GM18861 (cell line): ENCODE measurements around the gene SIL1.

ENCODE experiments used
- ATAC-seq: cut with Tn5 transposase; IDR thresholded peaks from one replicate; pipeline ENCODE4 v1.9.1; 2021; ENCODE audit not compliant: unreplicated experiment

The SIL1 gene

DNA sequence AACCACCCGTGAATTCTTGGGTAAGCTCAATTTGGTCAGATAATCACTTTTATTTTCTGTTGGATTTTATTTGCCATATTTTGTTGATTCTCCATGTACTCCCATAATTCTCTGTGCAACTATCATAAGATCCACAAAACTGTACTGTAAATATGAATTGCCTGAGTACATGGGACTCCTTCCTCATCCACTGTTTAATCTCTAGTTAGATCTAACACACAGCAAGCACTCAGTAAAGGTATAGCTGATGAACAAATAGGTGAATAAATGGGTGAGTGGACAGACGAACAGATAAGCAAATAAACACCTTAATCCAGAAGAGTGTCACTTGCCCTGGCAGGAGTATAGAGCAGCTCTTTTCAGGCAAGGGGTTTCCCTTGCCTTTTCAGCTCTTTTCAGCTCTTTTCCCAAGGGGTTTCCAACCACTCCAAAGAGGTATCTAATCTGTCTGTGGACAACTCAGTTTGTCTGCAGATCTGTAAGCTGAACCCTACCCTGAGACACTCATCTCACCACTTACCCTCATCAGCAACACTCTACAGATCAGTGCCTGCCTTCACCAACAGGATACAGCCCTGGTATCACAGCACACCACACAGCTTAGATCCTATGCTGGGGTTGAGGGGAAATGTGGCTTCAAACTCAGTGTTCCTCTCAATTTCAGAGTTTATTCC lies 51.2 kb downstream of the SIL1 start:
- no peak for ATAC-seq

DNA sequence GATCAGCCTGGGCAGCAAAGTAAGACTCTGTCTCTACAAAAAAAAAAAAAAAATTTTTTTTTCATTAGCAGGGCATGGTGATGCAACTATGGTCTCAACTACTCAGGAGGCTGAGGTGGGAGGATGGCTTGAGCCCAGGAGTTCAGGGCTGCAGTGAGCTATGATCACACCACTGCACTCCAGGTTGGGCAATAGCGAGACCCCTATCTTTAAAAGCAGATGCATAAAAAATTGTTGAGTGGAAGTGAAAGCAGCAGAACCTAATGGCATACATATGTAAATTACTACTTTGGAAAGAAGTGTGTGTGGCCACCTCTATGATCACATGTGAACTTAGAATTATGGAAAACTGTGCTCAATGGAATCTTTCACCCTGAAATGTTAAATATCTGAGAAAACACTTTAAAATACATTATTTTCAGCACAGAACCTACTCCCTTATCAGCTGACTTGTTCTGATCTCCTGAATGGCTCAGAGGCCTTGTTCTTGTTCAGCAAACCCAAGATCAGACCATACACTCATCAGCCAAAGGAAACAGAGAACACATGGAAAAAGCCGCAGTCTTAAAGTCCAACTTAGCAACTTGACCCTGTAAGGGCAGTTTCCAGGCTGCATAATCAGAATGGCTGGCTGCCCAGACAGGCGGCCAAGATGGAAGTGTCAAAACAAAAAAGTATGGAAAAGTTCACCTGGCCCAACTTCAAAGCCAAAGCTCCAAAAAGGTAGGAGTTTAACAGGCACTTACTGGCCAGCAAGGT lies 56.5 kb downstream of the SIL1 start:
- no peak for ATAC-seq

DNA sequence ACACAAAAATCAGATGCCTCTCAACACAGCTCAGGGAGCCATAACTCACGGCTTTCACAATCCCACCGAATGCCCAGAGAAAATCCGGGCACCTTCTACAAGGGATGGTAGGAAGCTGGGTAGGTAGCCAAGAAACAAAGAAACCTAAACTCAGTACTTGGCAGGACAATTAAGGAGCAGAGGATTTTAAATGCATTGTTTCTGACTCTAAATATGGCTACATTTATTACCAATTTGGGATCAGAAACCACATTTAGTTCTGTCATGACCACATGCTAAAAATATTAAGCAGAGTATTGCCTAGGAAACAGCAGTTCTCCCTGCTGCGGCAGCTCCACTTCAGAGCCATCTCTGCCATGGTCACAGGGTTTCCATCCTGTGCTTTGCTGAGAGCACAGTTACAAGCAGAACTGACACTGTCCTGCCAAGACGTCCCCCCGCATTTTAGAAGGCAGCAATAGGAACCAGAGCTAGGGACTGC lies 57.5 kb downstream of the SIL1 start:
- no peak for ATAC-seq

DNA sequence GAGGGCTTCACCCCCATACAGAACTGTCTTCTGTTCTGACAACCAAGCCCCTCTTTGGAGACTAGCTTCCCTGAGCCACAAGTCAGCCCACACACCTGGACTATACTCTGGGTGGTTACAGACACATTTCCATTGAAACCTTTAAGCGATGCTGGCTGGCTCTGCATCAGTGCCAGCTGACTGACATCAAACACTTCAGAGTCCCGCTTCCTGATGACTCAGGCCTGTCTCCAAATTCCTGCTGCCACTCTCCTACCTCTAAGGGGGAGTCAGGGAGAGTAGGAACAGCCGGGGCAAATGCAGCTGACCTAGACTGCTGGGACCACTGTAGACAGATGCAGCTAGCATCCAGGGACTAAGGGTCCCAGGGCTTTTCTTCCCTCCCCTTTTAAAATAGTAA lies 59.4 kb downstream of the SIL1 start:
- ATAC-seq: no peak

DNA sequence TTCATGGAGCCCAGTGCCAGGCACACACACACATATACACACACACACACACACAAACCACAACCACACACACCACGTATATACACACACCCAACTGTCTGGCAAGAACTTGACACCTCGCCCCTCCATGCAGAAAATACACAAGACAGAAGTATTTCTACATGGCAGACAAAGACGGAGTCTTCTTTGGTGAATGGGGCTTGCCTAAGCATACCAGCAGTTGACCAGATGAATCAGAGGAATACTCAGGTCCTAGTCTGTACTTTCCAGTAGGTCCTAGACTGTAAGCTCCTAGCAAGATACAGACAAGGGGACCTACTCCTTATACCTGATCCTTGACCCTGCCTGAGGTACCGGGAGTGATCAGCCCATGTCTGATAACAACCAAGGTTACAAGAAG lies 60.1 kb downstream of the SIL1 start:
- ATAC-seq: no peak

DNA sequence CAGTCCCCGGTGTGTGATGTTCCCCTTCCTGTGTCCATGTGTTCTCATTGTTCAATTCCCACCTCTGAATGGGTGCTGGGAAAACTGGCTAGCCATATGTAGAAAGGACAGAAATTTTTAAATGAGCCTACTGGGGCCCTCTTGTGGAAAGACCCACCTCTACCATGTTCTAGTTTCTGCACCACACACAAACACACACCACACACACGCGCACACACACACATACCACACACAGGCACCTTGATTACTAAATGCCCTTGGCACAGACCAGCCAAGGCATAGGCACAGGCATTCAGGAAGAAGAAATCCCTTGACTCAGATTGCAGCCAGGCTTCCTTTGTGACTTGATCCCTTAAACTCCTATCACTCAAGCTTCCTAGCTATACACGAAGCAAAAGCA lies 60.5 kb downstream of the SIL1 start:
- no peak for ATAC-seq

DNA sequence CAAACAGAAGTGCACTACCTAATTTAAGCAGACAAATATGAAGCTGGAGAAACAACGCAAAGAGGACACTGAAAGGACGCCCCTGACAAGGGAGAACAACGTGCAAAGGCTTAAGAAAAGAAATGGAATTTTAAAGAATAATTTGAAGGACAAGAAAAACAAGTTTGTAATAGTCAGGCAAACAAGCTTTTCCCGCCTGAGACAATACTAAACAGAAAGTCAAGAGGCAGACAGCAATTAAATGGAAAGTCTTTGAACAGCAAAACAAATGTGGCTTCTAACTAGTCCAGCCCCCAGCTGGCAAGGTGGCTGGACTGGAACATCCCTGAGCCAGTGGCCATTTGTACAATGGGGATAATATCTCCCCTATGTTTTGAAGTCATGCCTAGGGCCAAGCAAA lies 63.3 kb downstream of the SIL1 start:
- no peak for ATAC-seq

DNA sequence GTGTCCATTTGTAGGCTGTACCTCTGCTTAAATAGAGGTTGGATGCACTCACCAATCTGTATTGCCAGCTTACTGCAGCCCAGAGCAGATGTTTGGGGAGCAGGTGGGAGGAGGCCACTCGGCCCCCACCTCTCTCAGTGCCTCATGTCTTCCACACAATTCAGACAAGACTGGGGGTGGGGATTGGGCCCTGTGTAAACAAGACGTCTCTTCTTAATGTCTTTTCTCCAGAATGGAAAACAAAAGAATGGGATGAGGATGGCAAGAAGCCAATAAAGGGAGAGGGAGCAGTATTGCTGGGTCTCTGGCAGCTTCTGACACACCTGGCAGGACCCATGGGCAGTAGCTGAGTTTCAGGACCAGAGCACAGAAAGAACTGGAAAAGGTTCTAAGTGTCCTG lies 64.9 kb downstream of the SIL1 start:
- no peak for ATAC-seq

DNA sequence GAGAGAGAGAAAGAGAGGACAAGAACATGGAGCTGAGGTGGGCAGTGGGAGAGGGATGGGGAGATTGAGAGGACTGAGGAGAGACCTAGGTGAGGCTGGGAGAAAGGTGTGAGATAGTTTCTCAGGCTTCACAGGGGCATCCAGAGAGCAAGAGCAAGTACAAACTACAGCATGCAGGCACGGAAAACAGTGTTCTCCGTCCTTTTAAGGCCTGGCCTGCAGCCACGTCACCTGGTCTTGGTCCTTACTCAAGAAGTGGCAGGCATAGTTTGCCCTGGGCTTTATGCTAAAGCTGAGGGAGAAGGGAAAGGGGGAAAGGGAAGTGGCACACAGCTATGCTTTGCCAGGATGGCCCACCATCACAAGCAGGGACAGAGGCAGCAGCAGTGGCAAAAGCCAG lies 65.7 kb downstream of the SIL1 start:
- ATAC-seq: no peak

DNA sequence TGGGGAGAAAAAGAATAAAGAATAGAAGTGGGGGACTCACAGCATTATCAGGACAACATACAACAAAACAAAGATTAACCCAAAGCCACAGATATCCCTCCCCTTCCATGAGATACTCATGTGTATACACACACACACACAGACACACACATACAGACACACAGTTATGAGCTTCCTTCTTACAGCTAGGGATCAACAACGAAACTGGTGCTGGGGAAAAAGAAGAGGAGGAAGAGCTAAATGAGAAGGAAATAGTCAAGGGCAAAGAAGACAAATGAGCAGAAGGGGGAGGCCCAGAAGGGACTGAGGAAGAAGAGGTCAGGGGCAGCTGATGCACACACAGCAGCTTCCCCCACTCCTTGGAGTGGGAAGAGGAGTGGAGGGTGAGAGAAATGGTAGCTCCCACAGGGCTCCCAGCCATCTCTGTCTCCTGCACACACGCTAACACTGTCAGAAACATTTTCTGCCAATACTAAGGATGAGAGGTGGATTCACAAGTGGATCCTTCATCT lies 66.2 kb downstream of the SIL1 start:
- no peak for ATAC-seq

DNA sequence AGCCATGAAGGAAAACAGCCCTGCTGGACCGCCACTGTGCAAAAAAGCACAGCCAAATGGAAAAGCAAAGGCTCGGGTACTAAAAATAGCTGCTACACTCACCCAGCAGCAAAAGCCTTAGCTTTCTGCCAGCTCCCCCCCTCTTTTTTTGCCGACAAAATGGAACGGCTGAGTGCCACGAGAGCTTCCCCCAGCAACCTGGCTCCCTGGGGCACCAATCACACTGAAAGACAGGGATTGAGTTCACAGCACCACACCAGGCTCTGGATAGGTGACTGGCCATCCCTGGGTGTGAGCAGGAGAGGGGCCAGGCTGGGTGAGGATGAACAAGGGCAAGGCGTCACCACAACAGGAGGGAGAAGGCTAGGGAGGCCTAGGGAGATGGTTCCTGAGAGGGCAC lies 66.7 kb downstream of the SIL1 start:
- ATAC-seq: no peak

DNA sequence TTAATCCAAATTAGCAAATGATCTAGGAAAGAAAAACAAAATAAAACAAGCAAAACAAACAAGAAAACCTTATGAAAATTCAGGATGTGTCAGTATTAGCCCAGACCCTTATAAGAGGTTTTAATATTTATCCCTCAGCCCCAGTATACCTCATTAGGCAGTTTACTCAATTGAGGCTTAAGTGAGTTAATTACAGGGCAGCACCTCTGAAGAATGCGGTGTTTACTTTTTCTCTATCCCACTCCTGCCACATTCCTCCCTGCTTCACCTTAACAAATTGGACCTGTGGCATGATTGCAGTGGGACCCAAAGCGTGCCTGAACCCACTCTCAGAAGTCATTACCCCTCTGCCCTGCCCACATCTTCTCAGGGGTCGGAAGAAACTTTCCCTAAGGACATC lies 67.1 kb downstream of the SIL1 start:
- no peak for ATAC-seq

DNA sequence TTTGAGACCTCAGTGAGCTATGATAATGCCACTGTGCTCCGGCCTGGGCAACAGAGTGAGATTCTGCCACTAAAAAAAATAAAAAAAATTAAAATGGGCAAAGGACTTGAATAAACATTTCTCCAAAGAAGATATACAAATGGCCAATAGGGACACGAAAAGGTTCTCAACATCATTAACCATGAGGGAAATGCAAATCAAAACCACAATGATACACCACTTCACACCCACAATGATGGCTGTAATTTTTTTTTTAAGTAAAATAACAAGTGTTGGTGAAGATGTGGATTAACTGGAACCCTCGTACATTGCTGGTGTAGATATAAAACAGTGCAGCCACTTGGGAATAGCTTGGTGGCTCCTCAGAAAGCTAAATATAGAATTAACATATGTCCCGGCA lies 68.0 kb downstream of the SIL1 start:
- no peak for ATAC-seq

DNA sequence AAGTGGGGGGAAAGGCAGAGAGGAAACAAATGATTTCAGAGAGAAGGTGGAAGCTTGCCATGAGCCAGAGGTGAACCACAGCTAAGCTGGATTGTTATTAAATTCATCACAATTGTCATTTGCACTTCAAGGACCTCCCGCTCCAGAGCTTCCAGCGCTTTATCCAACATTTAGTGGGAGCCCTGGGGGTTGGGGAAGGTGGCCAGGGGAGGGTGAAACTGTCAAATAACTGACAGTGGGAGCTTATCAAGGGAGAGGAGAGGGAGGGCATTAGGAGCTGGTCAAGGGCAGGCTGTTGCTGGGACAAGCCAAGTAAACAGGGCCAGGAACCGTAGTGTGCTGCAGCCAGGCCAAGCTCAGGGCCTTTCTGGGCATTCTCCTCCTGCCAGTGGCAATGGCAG lies 71.5 kb downstream of the SIL1 start:
- ATAC-seq: no peak

DNA sequence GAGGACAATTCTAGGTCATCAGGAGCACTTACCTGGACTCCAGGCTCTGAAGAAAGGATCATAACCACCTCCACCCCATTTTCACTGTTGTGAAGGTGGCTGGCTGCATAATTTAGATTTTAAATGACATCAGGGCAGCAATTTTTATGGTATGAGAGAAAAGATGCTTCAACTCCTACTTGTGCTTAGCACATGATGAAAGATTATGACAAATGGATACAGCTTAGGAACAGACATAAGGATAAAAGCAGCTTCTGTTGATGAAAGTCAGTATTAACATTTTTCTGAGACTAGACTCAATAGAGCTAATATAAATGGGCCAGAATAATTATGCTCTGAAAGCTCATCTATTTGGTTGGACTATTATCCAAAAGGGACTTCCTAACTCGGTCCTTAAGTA lies 72.2 kb downstream of the SIL1 start:
- ATAC-seq: no peak

DNA sequence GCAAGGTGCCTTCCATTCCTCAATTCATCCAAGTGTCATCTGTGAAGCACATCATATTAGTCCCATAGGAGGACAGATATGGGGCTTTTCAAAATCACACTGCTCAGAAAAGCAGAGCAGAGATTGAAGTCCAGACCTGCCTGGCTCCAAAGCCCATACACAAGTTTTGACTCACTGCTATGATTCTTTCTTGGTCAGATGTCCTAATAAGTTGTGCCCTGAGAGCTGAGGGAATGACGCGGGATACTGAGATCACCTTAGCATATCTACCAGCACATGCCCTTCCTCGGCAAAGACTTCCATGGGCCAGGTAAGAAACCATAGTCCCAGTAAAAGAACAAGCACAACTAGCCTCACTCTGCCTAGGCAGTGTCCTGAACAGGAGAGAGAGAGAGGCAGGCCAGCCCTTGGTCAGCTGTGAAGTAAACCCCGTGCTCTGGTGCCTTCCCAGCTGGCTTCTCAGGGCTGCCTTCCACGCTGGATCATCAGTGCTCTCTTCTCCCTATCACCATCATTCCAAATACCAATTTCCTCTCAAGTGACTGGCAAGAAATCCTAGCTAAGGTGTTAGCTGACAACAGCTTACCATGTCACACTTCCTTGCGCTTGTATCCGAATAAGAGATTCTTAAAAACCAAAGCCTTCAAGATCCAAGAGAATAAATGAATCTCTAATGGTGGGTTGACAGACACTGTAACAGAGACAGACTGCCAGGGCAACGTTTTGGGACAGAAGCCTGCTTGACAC lies 73.2 kb downstream of the SIL1 start:
- ATAC-seq: no peak

DNA sequence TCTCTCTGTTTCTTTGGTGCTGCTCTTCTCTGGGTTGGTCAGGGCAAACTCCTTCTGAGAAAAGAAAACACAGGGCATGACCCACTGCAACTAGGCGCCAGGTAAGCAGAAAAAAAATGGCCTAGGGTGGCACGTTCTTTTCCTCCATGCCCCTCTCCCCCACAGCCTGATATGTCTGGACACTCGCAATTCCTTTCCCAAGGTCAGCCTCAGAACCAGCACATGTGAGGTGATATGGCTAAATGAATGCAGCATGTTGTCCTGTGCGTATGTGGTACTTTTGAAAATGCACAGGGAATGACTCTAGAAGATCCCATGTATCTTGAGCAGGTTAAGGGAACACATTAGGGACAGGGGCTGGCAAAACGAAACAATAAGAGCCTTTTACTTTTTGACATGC lies 77.0 kb downstream of the SIL1 start:
- ATAC-seq: no peak

DNA sequence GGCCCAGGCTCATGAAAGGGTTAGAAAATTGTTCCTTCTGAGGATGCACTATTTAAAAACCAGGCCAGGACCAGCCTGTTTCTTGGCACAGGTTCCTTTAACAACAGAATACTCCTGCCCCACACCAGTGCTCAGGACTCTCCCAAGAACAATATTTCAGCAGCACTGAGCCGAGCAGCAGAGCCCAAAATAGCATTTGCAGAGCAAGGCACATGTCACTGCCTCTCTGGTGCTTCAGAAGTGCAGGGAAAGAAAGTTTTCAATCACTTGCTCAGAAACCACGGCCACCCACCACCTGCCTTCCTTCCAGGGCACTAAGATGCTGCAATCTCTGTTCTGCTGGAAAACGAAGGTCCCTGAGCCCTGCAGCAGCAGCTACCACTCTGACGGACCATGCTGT lies 77.6 kb downstream of the SIL1 start:
- ATAC-seq: no peak

DNA sequence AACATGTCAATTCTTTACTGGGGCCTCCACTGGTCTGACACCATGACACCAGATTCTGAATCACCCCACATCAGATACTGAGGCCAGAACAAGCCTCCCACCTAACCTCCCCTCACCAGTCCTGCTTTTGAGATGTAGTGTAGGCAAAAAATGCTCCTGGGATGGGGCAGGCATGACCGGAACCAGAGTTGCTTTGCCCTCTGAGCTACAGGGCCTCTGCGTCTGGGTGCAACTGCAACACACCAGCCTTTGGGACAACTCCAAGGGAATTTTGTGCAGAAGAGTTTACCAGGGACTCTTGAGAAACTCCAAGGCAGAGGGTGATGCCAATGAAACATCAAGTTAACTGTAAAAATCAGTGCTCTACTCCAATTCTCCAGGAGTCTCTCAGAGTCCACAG lies 79.4 kb downstream of the SIL1 start:
- ATAC-seq: no peak

DNA sequence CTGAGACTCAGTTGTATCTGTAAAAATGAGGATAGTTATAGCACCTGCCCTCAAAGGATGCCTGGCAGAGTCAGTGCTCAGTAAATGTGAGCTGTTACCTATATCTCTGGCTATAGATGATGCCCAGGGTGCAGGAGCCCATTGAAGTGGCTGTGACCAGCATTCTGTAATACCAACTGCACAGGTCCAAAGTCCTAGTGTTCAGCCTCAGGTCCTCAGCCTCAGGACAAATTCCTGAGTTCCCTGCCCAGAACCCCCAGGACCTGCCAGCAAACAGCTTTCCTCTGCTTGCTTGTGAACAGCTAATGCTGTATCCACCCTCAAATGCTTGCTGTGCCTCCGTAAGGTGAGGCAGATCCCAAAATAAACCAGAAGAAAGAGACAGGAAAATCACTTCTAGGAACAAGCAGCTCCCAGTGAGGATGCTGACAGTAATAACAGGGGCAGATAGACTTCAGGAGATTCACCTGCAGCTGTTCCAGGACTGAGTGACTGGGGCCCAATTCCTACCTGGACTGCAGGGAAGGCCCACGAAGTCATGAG lies 80.8 kb downstream of the SIL1 start:
- no peak for ATAC-seq

DNA sequence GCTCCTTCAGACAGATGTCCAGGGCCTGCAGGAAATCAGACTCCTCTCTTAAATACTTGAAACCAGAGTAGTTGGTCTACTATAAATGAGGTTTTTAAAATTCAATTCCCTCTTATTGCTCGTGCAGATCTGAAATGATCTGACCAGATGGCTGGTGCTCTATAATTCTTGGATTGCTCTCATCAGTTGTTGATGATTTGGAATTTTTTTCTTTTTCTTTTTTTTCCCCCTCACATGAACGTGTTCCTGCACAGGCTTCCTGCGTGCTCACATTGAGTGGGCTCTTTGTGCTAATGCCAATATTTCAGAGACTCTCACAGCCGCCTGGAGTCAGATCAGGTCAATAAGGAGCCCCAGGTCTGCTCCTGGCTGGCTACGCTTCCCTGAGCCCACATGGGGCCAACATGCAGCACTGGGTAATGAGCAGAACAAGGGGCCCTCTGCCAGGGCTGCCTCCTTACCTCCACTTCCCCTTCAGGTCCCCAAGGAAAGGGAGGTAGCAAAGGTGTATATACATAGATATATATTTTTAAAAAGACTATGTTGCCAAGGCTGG lies 82.0 kb downstream of the SIL1 start:
- no peak for ATAC-seq
